Mesothelial cell of epicardium (in vitro differentiated cells): ENCODE data around the gene ALDOA. TPM values are rescaled to one million over a fixed set of nuclear protein-coding genes. Genes with fewer than 3 reads are reported as not detected.
A peak's percentile ranks its signal among the peaks of the same experiment; 100 is the strongest.
"Not testable (repeated sequence)": the region's sequence is repeated elsewhere in the genome, so short reads cannot be mapped to it uniquely, and the experiment has no call there.

Experiments
- DNase-seq, 2 experiments: peaks; one replicate each; pipeline ENCODE4 v3.0.0; 2021; ENCODE audit warnings: low spot score in 2 of 2; ENCODE audit not compliant: unreplicated experiment in 2 of 2
- H3K27ac Mint-ChIP-seq: 2 replicates; pipeline ENCODE4 v1.8.0; 2021; ENCODE audit warnings: mixed read lengths
- H3K27me3 Mint-ChIP-seq: 2 replicates; pipeline ENCODE4 v1.8.0; 2021; ENCODE audit warnings: low read depth, mixed read lengths
- H3K36me3 Mint-ChIP-seq: 2 replicates; pipeline ENCODE4 v1.8.0; 2021; ENCODE audit warnings: mixed read lengths
- H3K4me1 Mint-ChIP-seq: 2 replicates; pipeline ENCODE4 v1.8.0; 2021; ENCODE audit warnings: mixed read lengths
- H3K4me3 Mint-ChIP-seq: 2 replicates; pipeline ENCODE4 v1.8.0; 2021; ENCODE audit warnings: mild to moderate bottlenecking, moderate library complexity, mixed read lengths
- H3K9me3 Mint-ChIP-seq: 2 replicates; pipeline ENCODE4 v1.8.0; 2021; ENCODE audit warnings: mixed read lengths
- CTCF ChIP-seq: fragments of 200-600 bp; sonication (generic); IDR thresholded peaks from one replicate; pipeline ENCODE4 v1.5.0; 2021; ENCODE audit warnings: antibody characterized with exemption; ENCODE audit not compliant: unreplicated experiment
- total RNA-seq: library from RNA; stranded (reverse); gene quantifications from 3 replicates; pipeline ENCODE4 v1.2.1, GENCODE V29; 2021

Gene ALDOA
- total RNA-seq, 1 donor from 2014 or later, result 618 TPM

- peak; percentile 79 for TF ChIP-seq CTCF
- Mint-ChIP-seq H3K27me3 (peaks cover 90% of the 10 kb centered on the region), H3K9me3 (no peaks in the 10 kb centered on the region), H3K4me3 (peak overlapping the region; percentile 49), H3K27ac (no peak overlapping the region), H3K4me1 (peaks cover 9% of the 10 kb centered on the region), H3K36me3 (no peaks in the 10 kb centered on the region)
- DNase-seq, result peak in 1 of 2 experiments; percentile 65
Observed at GRCh38 chr16:30032083-30032819, 33.3 kb upstream of the ALDOA start.

DNA sequence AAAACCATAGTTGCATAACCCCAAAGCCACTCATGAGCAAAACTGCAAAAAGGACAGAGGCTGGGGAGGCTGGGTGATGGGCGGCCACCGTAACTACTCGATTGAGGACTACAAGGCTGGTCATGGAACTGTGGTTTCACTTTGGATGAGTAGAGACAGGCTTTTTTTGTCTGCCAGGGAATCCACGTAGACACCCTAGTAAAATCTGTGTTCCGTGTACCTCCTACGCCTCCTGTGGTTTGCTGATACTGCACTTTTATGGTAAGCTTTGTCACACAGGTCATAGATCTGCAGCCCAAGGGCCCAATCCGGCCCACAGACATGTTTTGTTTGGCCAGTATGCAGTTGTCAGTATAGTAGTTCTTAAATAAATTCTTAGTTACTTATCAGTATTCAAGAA lies 32.3 kb upstream of the ALDOA start:
- TF ChIP-seq CTCF, result no peak
- no peaks in the 10 kb centered on the region for H3K9me3 Mint-ChIP-seq
- peaks cover 9% of the 10 kb centered on the region for H3K4me1 Mint-ChIP-seq
- H3K4me3 Mint-ChIP-seq, result no peak overlapping the region
- no peak overlapping the region for H3K27ac Mint-ChIP-seq
- peaks cover 88% of the 10 kb centered on the region for H3K27me3 Mint-ChIP-seq
- no peaks in the 10 kb centered on the region for H3K36me3 Mint-ChIP-seq
- DNase-seq, result no peak

GRCh38 chr16:30040221-30040620 lies 25.3 kb upstream of the ALDOA start:
- no peak for TF ChIP-seq CTCF
- DNase-seq, result no peak
- H3K4me3 Mint-ChIP-seq, result no peak overlapping the region
- no peaks in the 10 kb centered on the region for H3K36me3 Mint-ChIP-seq
- no peaks in the 10 kb centered on the region for H3K4me1 Mint-ChIP-seq
- H3K9me3 Mint-ChIP-seq, result no peaks in the 10 kb centered on the region
- peaks cover 32% of the 10 kb centered on the region for H3K27me3 Mint-ChIP-seq
- H3K27ac Mint-ChIP-seq, result no peak overlapping the region

DNA sequence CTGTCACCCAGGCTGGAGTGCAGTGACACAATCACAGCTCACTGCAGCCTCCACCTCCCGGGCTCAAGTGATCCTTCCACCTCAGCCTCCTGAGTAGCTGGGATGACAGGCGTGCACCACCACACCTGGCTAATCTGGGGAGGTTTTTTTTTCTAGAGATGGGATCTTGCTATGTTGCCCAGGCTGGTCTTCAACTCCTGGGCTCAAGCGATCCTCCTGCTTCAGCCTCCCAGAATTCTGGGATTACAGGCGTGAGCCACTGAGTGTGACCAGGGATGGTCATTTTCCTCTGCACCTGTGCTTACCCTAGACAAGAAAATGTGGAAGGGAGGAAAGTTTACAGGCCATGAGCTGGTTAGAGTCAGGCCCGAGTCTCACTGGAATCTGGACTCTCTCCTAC lies 24.9 kb upstream of the ALDOA start:
- not testable (repeated sequence) for H3K9me3 Mint-ChIP-seq, H3K36me3 Mint-ChIP-seq, H3K27ac Mint-ChIP-seq, H3K4me3 Mint-ChIP-seq, DNase-seq, H3K4me1 Mint-ChIP-seq
- H3K27me3 Mint-ChIP-seq, result peaks cover 29% of the 10 kb centered on the region

- Mint-ChIP-seq H3K4me1 (no peaks in the 10 kb centered on the region), H3K27me3 (peaks cover 19% of the 10 kb centered on the region), H3K4me3 (no peak overlapping the region), H3K9me3 (no peaks in the 10 kb centered on the region), H3K36me3 (no peaks in the 10 kb centered on the region), H3K27ac (no peak overlapping the region)
- no peak for DNase-seq
- peak; percentile 60 for TF ChIP-seq CTCF
Observed at GRCh38 chr16:30041841-30042240, 23.7 kb upstream of the ALDOA start.

DNA sequence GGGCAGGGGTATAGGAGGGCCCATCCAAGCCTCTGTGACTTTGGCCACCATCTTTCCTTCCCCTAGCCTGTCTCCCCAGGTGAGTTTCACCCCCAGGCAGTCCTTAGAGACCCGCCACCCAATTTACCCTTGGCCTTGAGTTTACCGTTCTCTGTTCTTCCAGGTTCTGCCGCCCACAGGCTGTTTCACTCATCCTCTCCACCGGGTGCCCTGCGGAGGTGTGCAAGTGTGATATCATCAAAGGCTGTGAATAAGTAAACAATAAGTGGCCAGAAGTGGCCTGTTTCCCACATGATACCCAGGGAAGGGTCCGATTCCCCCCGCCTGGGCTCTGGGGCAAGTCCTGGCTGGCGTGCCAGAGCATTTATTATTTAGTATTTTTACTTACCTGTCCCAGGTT lies 19.4 kb upstream of the ALDOA start:
- no peak for TF ChIP-seq CTCF
- no peaks in the 10 kb centered on the region for H3K36me3 Mint-ChIP-seq
- DNase-seq, result no peak
- H3K4me1 Mint-ChIP-seq, result no peaks in the 10 kb centered on the region
- no peaks in the 10 kb centered on the region for H3K9me3 Mint-ChIP-seq
- H3K27ac Mint-ChIP-seq, result no peak overlapping the region
- no peak overlapping the region for H3K4me3 Mint-ChIP-seq
- peaks cover 4% of the 10 kb centered on the region for H3K27me3 Mint-ChIP-seq
